Fibroblast of lung (primary cell): ENCODE data around the gene ADCY5. TPM values are rescaled to one million over a fixed set of nuclear protein-coding genes. Genes with fewer than 3 reads are reported as not detected.

Experiments
- DNase-seq, 2 donors: peaks; one replicate each; pipeline versions ENCODE4 v3.0.0 to v3.0.0-alpha.2; 2010; ENCODE audit warnings: low read depth in 2 of 2
- H2AFZ ChIP-seq: 2 replicates; pipeline ENCODE4 v1.5.1; 2012; ENCODE audit warnings: low read length, control low read depth, inconsistent platforms
- H3K27ac ChIP-seq: 2 replicates; pipeline ENCODE4 v1.5.1; 2011; ENCODE audit warnings: low read length, control low read depth; ENCODE audit not compliant: insufficient read depth
- H3K27me3 ChIP-seq: 2 replicates; pipeline ENCODE4 v1.5.1; 2011; ENCODE audit warnings: mild to moderate bottlenecking, low read length; ENCODE audit not compliant: control insufficient read depth, insufficient read depth
- H3K36me3 ChIP-seq: 2 replicates; pipeline ENCODE4 v1.5.1; 2011; ENCODE audit warnings: low read length; ENCODE audit not compliant: control insufficient read depth, insufficient read depth
- H3K4me1 ChIP-seq: 2 replicates; pipeline ENCODE4 v1.5.1; 2011; ENCODE audit warnings: low read length; ENCODE audit not compliant: control insufficient read depth, insufficient read depth; ENCODE audit errors: extremely low read depth
- H3K4me2 ChIP-seq: 2 replicates; pipeline ENCODE4 v1.5.1; 2011; ENCODE audit warnings: low read length, control low read depth; ENCODE audit not compliant: insufficient read depth; ENCODE audit errors: extremely low read depth
- H3K4me3 ChIP-seq, 4 experiments: fragments of 200-600 bp in 1 of 4; sonication (generic) in 1 of 4; replicated peaks in 1 of 4; 2 replicates each; pipeline ENCODE4 v1.5.1; 2011 to 2016; ENCODE audit warnings: low read length in 4 of 4, low read depth in 3 of 4, mild to moderate bottlenecking in 3 of 4, control low read depth in 2 of 4, inconsistent platforms in 1 of 4, mixed read lengths in 1 of 4; ENCODE audit not compliant: insufficient read depth in 1 of 4; ENCODE audit errors: control extremely low read depth in 1 of 4
- H3K79me2 ChIP-seq: 2 replicates; pipeline ENCODE4 v1.5.1; 2012; ENCODE audit warnings: mild to moderate bottlenecking, low read length, inconsistent platforms; ENCODE audit not compliant: control insufficient read depth, insufficient read depth
- H3K9ac ChIP-seq: 2 replicates; pipeline ENCODE4 v1.5.1; 2011; ENCODE audit warnings: mild to moderate bottlenecking, low read length, control low read depth; ENCODE audit not compliant: insufficient read depth
- H3K9me3 ChIP-seq: 2 replicates; pipeline ENCODE4 v1.5.1; 2012; ENCODE audit warnings: low read depth, low read length; ENCODE audit not compliant: control insufficient read depth, insufficient read depth
- H4K20me1 ChIP-seq: 2 replicates; pipeline ENCODE4 v1.5.1; 2011; ENCODE audit warnings: low read length; ENCODE audit not compliant: control insufficient read depth, insufficient read depth; ENCODE audit errors: extremely low read depth
- EZH2 ChIP-seq: IDR thresholded peaks from 2 replicates; pipeline ENCODE4 v1.5.1; 2012; ENCODE audit warnings: low read length, control low read depth, mild to moderate bottlenecking; ENCODE audit errors: missing control alignments
- polyA plus RNA-seq, 2 donors: library from polyadenylated mRNA; depleted of rRNA in 1 of 2; stranded (reverse) in 1 of 2; unstranded in 1 of 2; fragments of >200 nt; gene quantifications; 2 replicates each; pipeline ENCODE4 v1.2.1, GENCODE V29; 2011 to 2012; ENCODE audit warnings: missing spikeins in 1 of 2
- total RNA-seq: library from RNA; depleted of rRNA; stranded (reverse); fragments of >200 nt; gene quantifications from 2 replicates; pipeline ENCODE4 v1.2.1, GENCODE V29; 2014
- TF ChIP-seq, protein P1 (sequence below), 2 donors: IDR thresholded peaks in 1 of 2; conservative IDR thresholded peaks in 1 of 2; 1 replicate in 1 of 2; 2 replicates in 1 of 2; pipeline ENCODE4 v1.5.1; 2011 to 2012; ENCODE audit warnings: low read length in 2 of 2, control low read depth in 1 of 2, inconsistent platforms in 1 of 2, low read depth in 1 of 2, mild to moderate bottlenecking in 1 of 2

ADCY5 gene
- total and polyA plus RNA-seq, 2 donors (not counting 1 experiment from before 2014, with no cell fraction given) = 0.11 to 0.50 TPM

DNA sequence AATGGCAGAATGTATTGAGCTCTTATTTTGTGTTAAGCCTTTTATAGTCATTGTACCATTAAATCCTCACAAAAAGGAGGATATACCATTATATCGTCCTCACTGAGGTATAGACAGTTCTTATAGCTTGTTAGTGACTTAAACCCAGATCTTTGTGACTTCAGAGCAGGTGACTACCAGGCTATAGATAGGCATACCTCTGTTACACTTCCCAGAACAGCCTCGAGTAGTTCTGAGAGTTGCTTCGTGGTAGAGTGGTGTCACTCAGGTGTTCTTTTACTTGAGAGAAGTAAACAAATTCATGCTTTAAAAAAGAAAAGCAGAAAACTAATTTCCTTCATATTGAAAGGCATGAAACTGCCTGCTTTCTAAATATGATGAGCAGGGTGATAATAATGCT lies 187.2 kb downstream of the ADCY5 start:
- no peak for TF ChIP-seq EZH2
- TF ChIP-seq, protein P1, sequence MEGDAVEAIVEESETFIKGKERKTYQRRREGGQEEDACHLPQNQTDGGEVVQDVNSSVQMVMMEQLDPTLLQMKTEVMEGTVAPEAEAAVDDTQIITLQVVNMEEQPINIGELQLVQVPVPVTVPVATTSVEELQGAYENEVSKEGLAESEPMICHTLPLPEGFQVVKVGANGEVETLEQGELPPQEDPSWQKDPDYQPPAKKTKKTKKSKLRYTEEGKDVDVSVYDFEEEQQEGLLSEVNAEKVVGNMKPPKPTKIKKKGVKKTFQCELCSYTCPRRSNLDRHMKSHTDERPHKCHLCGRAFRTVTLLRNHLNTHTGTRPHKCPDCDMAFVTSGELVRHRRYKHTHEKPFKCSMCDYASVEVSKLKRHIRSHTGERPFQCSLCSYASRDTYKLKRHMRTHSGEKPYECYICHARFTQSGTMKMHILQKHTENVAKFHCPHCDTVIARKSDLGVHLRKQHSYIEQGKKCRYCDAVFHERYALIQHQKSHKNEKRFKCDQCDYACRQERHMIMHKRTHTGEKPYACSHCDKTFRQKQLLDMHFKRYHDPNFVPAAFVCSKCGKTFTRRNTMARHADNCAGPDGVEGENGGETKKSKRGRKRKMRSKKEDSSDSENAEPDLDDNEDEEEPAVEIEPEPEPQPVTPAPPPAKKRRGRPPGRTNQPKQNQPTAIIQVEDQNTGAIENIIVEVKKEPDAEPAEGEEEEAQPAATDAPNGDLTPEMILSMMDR (conservative IDR thresholded peaks at IDR 0.05 in 1 of 2, IDR thresholded peaks at IDR 0.05 in 1 of 2; ENCODE audit: low read depth in 1 of 2, low read length in 2 of 2) = no peak
- Histone ChIP-seq H3K9me3 (no peaks in the 10 kb centered on the region), H3K79me2 (no peaks in the 10 kb centered on the region), H3K4me2 (no peak overlapping the region), H3K4me3 (no peak overlapping the region), H2AFZ (no peak overlapping the region), H3K9ac (no peak overlapping the region), H4K20me1 (no peaks in the 10 kb centered on the region), H3K27ac (no peak overlapping the region), H3K36me3 (no peaks in the 10 kb centered on the region), H3K4me1 (no peaks in the 10 kb centered on the region), H3K27me3 (no peaks in the 10 kb centered on the region)
- DNase-seq = no peak

DNA sequence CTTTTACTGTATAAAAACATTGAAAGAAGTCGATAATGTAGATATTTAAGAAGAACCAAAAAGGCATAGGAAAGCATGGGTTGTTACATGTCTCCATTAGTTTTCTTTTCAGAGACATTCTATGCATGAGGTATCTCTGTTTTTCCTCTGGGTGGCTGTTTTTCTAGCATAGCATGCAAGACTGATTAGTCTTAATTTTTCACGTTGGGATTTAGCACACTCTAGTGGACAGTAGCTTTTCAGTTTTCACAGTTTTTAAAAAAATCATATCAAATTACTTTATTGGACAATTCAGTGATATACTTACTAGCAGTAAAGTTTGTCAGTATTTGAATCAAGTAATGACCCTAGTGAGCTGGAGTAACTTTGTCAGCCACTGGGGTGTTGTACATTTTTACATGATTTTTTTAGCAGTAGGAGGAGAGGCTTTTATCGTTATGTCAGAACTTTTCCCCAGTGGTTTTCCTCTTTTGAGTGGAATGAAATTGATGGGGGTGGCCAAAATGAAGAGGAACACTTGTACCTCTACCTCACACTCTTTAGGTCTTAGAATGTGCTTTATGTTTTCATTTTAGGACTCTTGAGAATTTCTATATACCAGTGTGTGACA lies 190.0 kb downstream of the ADCY5 start:
- no peak overlapping the region for H3K9ac ChIP-seq
- TF ChIP-seq EZH2 = no peak
- TF ChIP-seq, protein P1 (conservative IDR thresholded peaks at IDR 0.05 in 1 of 2, IDR thresholded peaks at IDR 0.05 in 1 of 2; ENCODE audit: low read depth in 1 of 2, low read length in 2 of 2) = peak; percentile 41 to 66
- H3K27me3 ChIP-seq = no peaks in the 10 kb centered on the region
- H3K79me2 ChIP-seq = no peaks in the 10 kb centered on the region
- no peak overlapping the region for H3K27ac ChIP-seq
- DNase-seq = peak; percentile 44 to 78
- no peak overlapping the region for H3K4me2 ChIP-seq
- H3K4me1 ChIP-seq = no peaks in the 10 kb centered on the region
- H3K36me3 ChIP-seq = no peaks in the 10 kb centered on the region
- no peaks in the 10 kb centered on the region for H3K9me3 ChIP-seq
- no peak overlapping the region for H3K4me3 ChIP-seq
- H4K20me1 ChIP-seq = no peaks in the 10 kb centered on the region
- no peak overlapping the region for H2AFZ ChIP-seq

DNA sequence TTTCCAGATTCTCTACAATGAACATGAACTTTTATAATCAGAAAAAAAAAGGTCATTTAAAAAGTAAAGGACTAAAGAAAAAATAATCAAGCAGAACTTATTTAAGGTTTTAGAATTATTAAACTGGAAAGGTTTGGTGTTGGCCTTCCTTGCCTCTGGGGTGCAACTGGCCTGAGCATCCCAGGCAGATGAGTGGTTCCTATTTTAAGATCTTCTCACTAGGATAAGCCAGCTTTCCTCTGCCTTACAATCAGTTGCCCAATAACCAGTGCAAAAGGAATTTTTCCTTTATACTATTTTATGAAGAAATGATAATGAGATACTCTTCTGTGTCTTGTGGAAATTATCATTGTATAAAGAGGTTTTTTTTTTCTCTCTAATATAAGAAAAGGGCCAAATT lies 190.5 kb downstream of the ADCY5 start:
- Histone ChIP-seq H2AFZ (no peak overlapping the region), H3K4me1 (no peaks in the 10 kb centered on the region), H3K9ac (no peak overlapping the region), H3K9me3 (no peaks in the 10 kb centered on the region), H3K4me3 (no peak overlapping the region), H3K4me2 (no peak overlapping the region), H3K79me2 (no peaks in the 10 kb centered on the region), H4K20me1 (no peaks in the 10 kb centered on the region), H3K27ac (no peak overlapping the region), H3K27me3 (no peaks in the 10 kb centered on the region), H3K36me3 (no peaks in the 10 kb centered on the region)
- TF ChIP-seq EZH2 = no peak
- TF ChIP-seq, protein P1 (conservative IDR thresholded peaks at IDR 0.05 in 1 of 2, IDR thresholded peaks at IDR 0.05 in 1 of 2; ENCODE audit: low read depth in 1 of 2, low read length in 2 of 2) = no peak
- no peak for DNase-seq
